ENCODE results near the gene SLC39A11.

GRCh38 chr17:72723711-72724110 is 368.8 kb downstream of the SLC39A11 start:
- TF ChIP-seq, protein P1, sequence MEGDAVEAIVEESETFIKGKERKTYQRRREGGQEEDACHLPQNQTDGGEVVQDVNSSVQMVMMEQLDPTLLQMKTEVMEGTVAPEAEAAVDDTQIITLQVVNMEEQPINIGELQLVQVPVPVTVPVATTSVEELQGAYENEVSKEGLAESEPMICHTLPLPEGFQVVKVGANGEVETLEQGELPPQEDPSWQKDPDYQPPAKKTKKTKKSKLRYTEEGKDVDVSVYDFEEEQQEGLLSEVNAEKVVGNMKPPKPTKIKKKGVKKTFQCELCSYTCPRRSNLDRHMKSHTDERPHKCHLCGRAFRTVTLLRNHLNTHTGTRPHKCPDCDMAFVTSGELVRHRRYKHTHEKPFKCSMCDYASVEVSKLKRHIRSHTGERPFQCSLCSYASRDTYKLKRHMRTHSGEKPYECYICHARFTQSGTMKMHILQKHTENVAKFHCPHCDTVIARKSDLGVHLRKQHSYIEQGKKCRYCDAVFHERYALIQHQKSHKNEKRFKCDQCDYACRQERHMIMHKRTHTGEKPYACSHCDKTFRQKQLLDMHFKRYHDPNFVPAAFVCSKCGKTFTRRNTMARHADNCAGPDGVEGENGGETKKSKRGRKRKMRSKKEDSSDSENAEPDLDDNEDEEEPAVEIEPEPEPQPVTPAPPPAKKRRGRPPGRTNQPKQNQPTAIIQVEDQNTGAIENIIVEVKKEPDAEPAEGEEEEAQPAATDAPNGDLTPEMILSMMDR (IDR thresholded peaks at IDR 0.05; ENCODE audit: insufficient read depth, low read depth, low read length), result no peak
- no peak for TF ChIP-seq EZH2 (IDR thresholded peaks at IDR 0.05; ENCODE audit: insufficient read depth, low read length)

All from astrocyte (in vitro differentiated cells and primary cell).